GM18861 (cell line): ENCODE data around the gene RNF44.

Experiments
- ATAC-seq: cut with Tn5 transposase; IDR thresholded peaks from one replicate; pipeline ENCODE4 v1.9.1; 2021; ENCODE audit not compliant: unreplicated experiment

Gene RNF44

DNA sequence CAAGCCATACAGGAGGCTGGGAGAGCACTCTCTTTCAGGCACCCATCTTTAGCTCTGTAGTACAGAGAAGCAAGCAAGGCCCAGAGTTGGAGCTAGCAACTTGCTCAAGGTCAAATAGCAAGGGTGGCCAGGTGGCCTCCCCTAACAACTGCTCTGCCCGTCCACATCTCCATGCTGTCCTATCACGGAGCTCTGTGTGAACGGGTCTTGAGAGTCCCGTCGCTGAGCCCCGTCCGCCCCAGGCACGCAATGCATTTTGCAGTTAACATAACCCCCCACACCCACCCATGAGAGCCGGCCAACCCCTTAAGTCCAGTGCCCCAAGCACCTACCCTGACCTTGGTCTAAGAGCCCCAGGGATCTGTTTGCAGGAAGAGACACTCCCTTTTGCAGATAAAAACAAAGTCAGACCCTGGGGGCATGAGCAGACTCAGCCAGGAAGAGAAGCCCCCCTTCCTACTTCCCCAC is 1.5 kb downstream of the RNF44 start:
- no peak for ATAC-seq

DNA sequence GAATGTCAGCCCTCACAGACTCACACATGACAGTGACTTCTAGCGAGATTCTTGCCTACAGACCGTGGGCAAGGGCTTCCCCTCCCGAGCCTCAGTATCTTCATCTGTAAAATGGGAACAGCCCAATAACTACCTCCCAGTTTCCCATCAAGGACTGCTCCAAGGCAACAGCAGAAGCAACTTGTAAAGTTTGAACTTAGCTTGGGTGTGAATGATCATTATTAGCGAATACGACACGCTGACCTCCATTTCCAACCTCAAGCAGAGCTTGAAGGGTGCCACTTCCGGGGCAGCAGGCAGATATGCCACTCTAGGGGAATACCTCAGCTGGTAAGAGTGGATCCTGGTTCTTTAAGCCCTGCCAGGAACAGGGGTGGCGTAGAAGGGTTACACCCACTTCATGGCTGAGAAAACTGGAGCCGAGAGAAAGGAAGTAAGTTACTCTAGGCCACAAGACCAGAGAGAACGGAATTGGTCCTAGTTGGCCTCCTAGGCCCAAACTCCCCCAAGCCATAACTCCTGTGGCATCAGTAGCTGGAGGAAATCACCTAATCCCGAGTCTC is 2.0 kb downstream of the RNF44 start:
- no peak for ATAC-seq

DNA sequence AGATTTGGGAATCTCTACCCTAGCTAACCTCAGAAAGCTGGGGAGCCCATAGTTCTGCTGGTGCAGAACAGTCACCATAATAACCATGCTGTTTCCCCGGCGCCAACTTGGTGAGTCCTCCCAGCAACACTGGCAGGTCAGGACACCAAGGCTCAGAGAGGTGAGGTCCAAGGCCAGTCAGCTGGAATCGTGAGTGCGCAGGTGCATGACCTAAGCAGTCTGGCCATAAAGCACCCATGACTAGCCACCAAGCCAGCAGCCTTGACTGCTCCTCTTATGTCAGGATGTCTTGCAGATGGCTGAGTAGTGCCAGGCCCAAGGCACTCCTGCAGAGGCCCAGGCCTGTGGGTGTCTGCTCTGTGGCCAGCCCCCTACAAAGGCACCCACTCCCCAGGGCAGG is 2.6 kb downstream of the RNF44 start:
- ATAC-seq, result no peak

DNA sequence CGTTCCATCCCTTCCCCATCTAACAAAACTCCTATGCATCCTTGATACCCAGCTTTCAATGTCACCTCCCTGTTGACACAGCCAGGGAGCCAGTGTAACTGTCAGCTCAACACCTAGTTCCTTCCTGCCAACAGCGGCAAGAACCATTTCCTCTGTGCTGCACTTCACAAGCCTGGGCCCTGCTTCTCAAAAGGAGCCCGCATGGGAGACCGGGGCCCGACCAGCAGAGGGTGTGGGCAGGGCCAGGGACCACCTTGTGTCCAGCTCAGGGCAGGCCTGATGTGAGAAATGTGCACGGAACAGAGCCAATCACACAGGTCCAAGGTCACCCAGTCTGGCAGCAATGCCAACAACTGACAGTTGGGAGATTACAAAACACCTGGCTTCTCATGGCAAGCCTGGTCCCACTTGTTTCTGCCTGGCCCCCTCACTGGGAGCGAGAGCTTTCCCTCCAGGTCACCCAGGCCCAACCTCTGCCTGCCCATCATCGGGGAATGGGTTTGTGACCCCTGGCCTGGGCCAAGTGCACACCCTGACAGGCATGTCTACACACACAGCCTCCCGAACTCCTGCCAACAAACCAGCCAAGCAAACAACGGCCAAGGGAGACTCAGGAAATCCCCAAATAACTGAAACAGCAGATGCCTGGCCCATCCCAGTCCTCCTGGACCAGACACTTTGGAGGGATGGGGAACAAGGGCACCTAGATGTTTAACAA is 3.1 kb downstream of the RNF44 start:
- ATAC-seq, result no peak

DNA sequence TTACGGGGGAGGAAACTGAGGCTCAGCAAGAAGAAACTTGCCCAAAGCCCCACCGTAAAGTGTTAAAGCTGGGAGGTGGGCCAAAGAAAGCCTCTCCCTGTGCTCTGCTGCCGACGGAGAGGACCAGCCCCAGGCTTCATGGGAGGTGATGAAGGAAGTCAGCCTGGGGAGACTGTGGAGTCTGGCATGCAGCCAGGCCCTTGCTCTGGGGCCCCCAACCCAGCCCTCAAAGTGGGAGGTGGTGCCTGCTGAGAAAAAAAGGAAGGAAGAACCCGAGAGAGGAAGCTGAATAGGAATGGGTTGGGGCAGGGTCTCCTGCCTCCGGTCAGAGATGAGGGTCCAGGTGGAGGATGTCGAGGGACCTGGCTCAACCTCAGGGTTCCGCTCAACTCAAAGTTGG is 3.8 kb downstream of the RNF44 start:
- ATAC-seq, result no peak

DNA sequence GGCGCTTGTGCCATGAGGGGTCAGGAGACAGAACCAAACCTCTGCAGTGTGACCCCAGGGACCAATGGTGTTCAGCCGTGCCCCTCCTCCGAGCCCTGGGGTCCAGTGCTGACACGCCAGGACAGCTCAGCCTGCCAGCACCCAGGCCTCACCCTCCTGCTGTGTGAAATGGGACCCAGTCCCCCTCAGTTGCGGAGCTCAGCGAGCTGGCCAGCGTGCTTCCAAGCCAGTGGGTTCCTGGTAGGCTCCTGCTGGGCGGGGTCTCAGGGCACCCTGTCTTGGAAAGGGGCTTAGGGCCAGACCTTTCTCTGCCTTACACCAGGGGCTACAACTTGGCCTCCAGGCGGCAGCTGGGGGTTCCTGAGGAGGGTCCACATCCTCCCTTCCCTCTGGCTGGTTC is 4.4 kb downstream of the RNF44 start:
- no peak for ATAC-seq

DNA sequence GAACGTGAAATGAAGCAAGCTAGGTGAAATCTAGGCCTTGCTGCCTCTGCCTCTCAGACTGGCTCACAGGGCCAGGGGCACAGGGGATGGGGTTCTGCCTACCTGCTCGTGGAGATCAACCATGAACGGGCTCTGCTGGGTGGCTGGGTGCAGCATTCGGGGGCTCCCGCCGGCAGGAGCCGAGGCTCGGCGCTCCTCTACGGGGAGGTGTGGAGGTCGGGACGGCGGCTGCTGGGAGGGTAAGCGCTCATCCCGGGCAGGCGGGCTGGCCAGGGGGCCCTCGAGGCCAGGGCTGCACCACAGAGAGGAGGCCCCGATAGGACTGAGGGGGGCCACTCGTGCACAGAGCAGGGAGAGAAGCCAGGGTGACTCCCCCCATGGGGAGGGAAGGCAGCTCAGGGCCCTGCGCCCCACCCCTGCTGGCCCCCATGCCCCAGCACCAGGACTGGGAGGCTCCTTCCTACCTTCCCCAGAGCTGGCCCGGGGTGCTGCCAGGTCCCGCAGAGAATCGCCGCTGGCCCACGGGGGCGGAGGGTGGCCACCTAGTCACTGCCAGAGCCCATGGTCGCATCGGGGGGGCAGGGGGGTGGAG is 5.2 kb downstream of the RNF44 start:
- no peak for ATAC-seq

DNA sequence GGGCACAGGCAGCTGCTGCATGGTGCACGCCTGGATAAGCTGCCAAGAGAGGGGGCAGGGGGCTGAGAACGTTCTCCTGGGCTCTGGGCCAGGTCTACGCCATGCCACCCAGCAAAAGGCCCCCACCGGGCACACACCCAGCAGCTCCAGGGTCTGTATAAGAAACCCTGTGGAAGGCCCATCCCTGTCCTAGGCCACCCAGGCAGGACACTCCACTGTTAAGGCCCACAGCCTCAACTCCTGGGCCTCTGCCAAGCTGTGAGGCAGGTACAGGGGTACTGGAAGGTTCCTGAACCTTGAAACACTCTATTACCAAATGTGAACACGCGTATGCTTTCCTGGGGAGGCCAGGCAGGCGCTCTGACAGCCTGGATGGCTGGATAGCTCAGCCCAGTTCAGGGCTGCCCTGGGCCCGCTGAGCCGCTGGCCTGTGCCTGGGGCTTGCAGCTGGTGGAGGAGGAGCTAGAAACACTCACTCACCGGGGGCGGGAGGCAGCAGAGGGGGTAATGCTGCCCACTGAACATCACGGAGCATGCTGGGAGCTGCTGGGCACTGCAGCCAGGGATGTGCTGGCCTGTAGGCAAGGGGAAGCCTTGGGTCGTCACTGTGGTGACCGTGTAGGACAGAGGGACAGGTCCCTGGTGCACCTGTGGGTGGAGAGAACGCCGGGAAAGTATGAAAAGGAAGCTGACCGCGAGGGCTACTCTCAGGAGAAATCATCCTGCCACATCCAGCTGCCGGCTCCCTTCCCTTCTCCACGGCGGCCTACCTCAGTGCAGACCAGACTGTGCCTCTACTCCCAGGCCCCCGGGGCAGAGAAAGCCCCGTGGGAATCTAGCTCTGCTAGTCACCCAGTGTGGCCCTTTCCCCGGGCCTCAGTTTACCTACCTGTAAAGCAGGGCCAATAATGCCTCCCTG is 6.0 kb downstream of the RNF44 start:
- no peak for ATAC-seq

DNA sequence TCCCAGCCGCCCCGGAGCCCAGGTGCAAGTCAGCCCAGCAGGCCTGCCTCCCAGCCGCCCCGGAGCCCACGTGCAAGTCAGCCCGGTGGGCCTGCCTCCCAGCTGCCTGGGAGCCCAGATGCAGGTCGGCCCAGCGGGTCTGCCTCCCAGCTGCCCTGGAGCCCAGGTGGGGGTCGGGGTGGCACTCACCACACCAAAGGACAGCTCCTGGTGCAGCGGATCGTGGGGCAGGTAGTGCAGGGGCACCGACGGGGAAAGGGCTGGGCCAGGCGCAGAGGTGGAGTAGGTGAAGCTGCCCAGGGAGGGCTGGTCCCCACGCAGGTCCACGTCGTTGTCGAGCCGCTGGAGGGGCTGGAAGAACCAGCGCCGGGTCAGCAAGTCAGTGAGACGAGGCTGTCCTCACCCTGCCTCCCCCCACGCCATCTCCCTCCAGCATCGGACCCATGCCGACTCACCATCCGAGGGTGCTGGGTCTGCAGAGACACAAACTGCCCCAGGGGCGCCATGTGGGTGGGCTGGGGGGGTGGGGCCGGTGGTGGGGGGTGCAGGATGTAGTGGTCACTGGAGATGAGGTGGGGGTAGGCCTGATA is 6.7 kb downstream of the RNF44 start:
- ATAC-seq, result no peak

DNA sequence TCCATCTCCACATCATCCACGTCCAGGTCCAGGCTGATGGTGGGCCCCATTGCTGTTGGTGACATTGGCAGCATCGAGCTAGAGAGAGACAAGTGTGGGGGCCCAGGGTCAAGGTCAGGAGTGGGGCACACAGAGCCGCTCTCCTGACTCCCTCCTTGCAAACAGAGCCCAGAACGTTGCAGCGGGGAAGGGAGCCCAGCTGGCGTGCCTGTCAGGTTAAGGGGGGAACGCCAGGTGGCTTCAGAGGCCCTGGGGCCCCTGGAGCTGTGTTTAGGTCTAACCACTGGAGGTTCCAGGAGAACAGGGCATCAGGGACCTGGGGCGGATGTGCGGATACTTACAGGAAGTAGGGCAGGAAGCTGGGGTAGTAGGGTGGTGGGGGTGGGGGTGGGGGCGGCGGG is 7.5 kb downstream of the RNF44 start:
- ATAC-seq, result no peak

DNA sequence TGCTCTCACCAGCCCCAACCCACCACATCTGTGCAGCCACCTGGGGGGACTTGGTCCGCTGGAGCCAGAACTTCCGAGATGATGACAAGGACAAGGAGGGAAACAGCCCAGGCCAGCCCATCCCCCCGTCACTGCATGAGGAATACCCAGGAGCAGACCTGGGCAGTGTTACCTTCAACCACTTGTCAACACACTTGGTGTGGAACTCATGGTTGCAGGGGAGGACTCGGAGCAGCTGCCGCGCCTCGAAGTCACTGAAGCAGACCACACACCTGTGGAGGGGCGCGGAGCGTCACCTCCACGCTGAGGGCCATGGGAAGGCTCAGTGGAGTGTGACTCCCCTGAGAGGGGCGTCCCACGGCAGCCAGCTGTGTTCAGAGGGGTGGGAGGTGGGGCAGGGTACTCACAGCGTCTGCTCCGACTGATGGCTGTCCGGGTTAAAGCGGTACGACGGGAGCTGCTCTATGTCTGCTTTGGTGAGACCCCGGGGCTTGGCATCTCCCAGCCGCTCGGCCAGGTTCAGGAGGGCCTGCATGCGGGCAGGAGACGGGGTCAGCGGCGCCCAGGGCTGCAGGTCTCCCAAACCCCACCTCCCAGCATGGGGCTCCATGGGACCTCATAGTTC is 8.0 kb downstream of the RNF44 start:
- ATAC-seq, result no peak

DNA sequence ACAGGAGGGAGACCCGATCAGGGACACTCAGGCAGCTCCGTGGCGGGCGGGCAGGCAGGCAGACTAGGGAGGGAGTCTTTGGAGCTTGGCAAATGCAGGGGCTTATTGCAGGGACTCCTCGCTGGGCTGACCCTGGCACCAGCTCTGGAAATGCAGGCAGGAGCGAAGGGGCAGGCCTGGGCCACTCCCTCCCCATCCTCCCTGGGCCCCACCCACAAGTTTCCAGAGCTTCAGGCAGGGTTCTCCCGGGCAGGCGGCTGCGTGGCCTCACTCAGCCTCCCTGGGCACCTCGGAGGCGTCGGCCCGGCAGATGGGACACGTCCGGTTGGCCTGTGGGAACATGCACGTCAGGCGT is 8.5 kb downstream of the RNF44 start:
- ATAC-seq, result no peak

DNA sequence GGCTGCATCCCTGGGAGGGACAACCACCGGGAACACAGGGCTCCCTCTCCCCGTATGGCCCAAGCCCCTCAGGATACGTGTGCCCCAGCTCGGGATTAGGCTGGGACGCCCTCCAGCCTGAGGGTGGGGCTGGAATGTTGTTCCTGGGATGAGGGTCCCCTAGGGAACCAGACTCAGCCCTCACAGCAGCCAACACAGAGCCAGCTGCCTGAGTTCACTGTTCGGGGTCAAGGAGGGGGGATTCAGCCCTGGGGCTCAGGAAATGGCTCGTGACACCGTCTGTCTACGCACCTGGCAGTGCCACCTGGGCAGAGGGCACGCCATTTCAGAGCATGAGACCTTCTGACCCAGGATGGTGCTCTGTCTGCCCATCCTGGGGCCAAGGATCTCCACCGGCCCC is 8.9 kb downstream of the RNF44 start:
- no peak for ATAC-seq

DNA sequence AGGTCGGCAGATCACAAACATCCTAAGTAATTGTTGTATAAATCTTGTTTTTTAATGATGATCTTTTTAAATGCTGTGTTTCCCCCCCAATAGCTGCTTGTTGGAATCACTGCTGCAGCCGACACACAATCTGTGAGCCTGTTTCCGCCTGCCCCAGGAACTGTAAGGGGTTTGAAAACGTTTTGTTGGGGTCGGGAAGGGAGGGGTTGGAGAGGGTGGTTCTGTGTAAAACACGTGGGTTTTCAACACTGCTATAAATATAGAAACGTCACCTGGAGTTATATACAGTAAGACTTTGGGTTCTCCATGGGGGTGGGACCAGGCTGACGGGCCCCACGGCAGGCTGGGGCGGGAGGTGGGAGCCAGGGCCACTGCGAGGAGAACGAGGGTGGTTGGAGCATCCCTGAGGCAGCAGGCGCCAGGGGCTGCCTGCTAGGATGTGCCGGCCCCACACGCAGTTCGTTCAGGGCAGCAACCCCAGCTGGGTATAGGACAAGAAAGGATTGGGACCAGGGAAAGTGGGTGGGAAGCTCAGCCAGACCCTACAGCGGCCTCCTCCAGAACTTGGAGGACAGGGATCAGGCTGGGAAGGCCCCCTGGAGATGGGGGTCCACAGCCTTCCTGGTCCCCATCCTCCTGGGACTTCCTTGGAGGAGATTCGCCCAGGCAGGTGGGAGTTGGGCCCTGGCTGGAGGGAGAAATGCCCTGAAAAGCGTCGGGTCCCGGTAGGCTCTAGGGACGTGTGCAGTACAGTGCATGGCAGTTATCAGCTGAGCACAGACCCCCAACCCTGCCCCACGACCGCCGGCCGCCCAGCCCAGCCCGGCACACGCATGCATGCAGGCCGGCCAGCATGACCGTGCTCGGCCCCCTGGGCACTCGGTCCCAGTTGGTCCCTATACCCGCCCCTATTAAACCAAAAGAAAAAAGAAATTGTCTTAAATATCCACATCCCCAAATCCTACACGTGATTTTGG is 9.7 kb downstream of the RNF44 start:
- no peak for ATAC-seq

DNA sequence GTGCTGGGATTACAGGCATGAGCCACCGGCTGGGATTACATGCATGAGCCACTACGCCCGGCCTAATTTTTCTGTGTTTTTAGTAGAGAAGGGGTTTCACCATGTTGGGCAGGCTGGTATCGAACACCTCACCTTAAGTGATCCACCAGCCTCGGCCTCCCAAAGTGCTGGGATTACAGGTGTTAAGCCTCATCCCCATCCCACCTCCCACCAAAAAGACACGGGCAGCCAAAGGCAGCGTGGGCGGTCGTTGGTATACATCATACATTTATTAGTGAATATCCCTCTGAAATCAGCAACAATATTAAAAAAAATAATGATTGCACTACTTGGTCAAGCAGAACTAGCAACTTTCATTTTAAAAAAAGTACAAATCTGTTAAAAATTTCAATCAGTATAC is 10.7 kb downstream of the RNF44 start:
- no peak for ATAC-seq

DNA sequence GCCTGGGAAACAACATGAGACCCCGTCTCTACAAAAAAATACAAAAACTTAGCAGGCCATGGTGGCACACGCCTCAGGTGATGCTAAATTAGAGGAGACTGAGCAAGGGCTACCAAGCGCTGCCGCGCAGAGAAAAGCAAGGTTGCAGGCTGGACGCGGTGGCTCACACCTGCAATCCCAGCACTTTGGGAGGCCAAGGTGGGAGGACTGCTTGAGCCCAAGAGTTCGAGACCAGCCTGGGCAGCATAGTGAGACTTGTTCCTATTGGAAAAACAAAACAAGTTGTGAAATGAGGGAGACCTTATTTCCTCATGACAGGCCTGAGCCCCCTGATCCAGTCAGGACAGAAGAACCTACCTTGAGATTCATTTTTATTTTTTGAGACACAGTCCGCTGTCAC is 11.5 kb downstream of the RNF44 start:
- no peak for ATAC-seq

DNA sequence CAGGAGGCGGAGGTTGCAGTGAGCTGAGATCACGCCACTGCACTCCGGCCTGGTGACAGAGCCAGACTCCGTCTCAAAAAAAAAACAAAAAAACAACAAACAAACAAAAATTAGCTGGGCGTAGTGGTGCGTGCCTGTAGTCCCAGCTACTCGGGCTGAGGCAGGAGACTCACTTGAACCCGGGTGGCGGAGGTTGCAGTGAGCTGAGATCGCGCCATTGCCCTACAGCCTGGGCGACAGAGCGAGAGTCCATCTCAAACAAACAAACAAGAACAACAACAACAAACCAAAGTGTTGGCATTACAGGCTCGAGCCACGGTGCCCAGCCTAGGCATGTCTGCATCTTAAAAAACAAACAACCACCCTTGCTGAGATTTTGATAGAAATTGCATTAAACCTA is 12.2 kb downstream of the RNF44 start:
- no peak for ATAC-seq

DNA sequence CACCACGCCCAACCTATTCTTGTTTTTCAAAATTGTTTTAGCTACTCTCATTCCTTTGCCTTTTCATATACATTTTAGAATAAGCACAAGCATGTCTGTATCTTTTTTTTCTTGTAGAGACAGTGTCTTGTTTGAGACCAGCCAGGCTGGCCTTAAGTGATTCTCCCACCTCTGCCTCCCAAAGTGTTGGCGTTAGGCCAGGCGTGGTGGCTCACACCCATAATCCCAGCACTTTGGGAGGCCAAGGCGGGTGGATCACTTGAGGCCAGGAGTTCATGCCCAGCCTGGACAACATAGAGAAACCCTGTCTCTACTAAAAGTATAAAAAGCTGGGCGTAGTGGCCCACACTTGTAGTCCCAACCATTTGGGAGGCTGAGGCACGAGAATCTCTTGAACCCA is 13.1 kb downstream of the RNF44 start:
- ATAC-seq, result no peak

DNA sequence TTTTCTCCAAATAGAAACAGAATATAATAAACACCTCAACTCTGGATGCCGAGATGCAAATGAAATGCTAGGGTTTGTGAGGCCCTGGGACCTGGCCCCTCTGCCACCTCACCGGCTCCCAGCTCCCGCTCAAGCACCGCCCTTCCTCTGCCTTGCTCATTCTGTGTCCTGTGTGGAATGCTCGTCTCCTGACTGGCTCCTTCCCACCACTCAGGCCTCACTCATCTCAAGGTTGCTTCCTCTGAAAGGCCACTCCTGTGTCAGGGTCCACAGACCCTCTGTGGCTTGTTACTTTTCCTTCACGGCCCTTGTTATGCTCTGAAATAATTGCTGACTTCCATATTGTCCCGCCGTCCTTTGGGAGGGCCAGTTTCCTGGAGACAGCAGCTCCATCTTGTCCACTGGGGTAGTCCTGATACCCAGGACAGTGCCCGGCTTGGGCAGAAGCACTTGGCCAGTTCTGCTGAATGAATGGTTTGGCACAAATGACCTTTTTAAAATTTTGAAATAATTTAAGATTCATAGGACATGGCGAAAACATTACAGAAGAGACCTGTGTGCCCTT is 15.4 kb downstream of the RNF44 start:
- no peak for ATAC-seq
